T-cell (primary cell): ENCODE results near the gene WWC2. TPM values are rescaled to one million over a fixed set of nuclear protein-coding genes. Genes with fewer than 3 reads are reported as not detected.
A peak's percentile ranks its signal among the peaks of the same experiment; 100 is the strongest.

Source experiments
- ATAC-seq, 4 experiments: fragments of 200-7000 bp in 3 of 4; fragments of 150-1000 bp in 1 of 4; cut with Tn5 transposase; replicated peaks in 1 of 4; 1 replicate in 3 of 4; 2 replicates in 1 of 4; pipeline ENCODE4 v1.10.0; 2021; ENCODE audit warnings: moderate library complexity in 3 of 4, mild to moderate bottlenecking in 2 of 4, moderate number of reproducible peaks in 1 of 4
- CTCF ChIA-PET, 2 donors: fragments of 300-600 bp; sonication (Branson Sonifier 250); formaldehyde crosslinking; loops; one replicate each; lab custom pipeline; 2022; ENCODE audit warnings: antibody characterized with exemption in 2 of 2; lab: Charles Lee
- POLR2A ChIA-PET, 2 donors: fragments of 300-600 bp; sonication (Branson Sonifier 250); formaldehyde crosslinking; loops; one replicate each; lab custom pipeline; 2022; ENCODE audit warnings: antibody characterized with exemption in 2 of 2; lab: Charles Lee
- DNase-seq, 35 experiments: peaks; one replicate each; pipeline versions ENCODE4 v3.0.0 to v3.0.0-alpha.2; 2013 to 2023
- H3K27ac ChIP-seq: one replicate; pipeline ENCODE4 v1.5.1; 2013; ENCODE audit warnings: low read length
- H3K27me3 ChIP-seq, 2 experiments: replicated peaks in 1 of 2; 1 replicate in 1 of 2; 2 replicates in 1 of 2; pipeline versions ENCODE4 v1.6.1 to v1.7.0; 2013; ENCODE audit warnings: low read length in 1 of 2, mixed read lengths in 1 of 2; ENCODE audit not compliant: control insufficient read depth in 2 of 2, insufficient read depth in 2 of 2; ENCODE audit errors: extremely low read depth in 1 of 2
- H3K36me3 ChIP-seq, 2 donors: 1 replicate in 1 of 2; 2 replicates in 1 of 2; pipeline versions ENCODE4 v1.6.1 to v1.7.0; 2013; ENCODE audit warnings: low read length in 1 of 2; ENCODE audit not compliant: control insufficient read depth in 2 of 2, insufficient read depth in 1 of 2; ENCODE audit errors: extremely low read depth in 1 of 2
- H3K4me1 ChIP-seq, 2 experiments: 1 replicate in 1 of 2; 2 replicates in 1 of 2; pipeline versions ENCODE4 v1.6.1 to v1.7.0; 2013; ENCODE audit warnings: low read length in 2 of 2, mixed read lengths in 1 of 2; ENCODE audit not compliant: insufficient read depth in 2 of 2, control insufficient read depth in 1 of 2; ENCODE audit errors: extremely low read depth in 1 of 2
- H3K4me3 ChIP-seq, 2 donors: 1 replicate in 1 of 2; 2 replicates in 1 of 2; pipeline versions ENCODE4 v1.5.1 to v1.7.0; 2013; ENCODE audit warnings: mild to moderate bottlenecking in 2 of 2, low read length in 1 of 2, moderate library complexity in 1 of 2; ENCODE audit not compliant: control insufficient read depth in 1 of 2; ENCODE audit errors: extremely low read depth in 1 of 2
- H3K9me3 ChIP-seq: 2 replicates; pipeline ENCODE4 v1.7.0; 2013
- H3K27ac Mint-ChIP-seq, 2 donors: one replicate each; pipeline ENCODE4 v1.8.0; 2020 to 2021; ENCODE audit warnings: mild to moderate bottlenecking in 2 of 2, mixed read lengths in 2 of 2
- H3K27me3 Mint-ChIP-seq, 2 donors: one replicate each; pipeline ENCODE4 v1.8.0; 2021 to 2022; ENCODE audit warnings: mixed read lengths in 2 of 2
- H3K36me3 Mint-ChIP-seq: one replicate; pipeline ENCODE4 v1.8.0; 2021; ENCODE audit warnings: mixed read lengths
- H3K4me1 Mint-ChIP-seq, 3 donors: one replicate each; pipeline ENCODE4 v1.8.0; 2020 to 2022; ENCODE audit warnings: mixed read lengths in 3 of 3, mild to moderate bottlenecking in 1 of 3
- H3K4me3 Mint-ChIP-seq, 3 donors: one replicate each; pipeline ENCODE4 v1.8.0; 2020 to 2022; ENCODE audit warnings: mild to moderate bottlenecking in 3 of 3, mixed read lengths in 3 of 3, moderate library complexity in 3 of 3
- H3K9me3 Mint-ChIP-seq, 3 donors: one replicate each; pipeline ENCODE4 v1.8.0; 2020 to 2022; ENCODE audit warnings: mixed read lengths in 3 of 3
- WGBS: methylation state at CpG from one replicate; pipeline ENCODE4 v1.1.5; 2013; ENCODE audit warnings: missing lambda C conversion rate; ENCODE audit not compliant: insufficient coverage; 5-methylcytosine and 5-hydroxymethylcytosine counted together
- total RNA-seq, 35 experiments: library from RNA in 6 of 35; stranded (reverse) in 6 of 35; fragments of 120-200 nt in 1 of 35; gene quantifications; one replicate each; pipeline versions ENCODE4 v1.2.1 to v1.2.4 and lab custom pipeline; 2013 to 2026

Gene WWC2
- total RNA-seq, 5 donors from 2014 or later (not counting 1 experiment from before 2014, with no cell fraction given): 5.0 to 9.1 (median 7.3) TPM

GRCh38 chr4:183177001-183177400, 77.9 kb downstream of the WWC2 start:
- Histone ChIP-seq H3K36me3 (no peaks in the 10 kb centered on the region), H3K4me3 (no peak overlapping the region), H3K27ac (no peak overlapping the region), H3K27me3 (peaks cover 0 to 2% of the 10 kb centered on the region in 2 experiments), H3K9me3 (no peaks in the 10 kb centered on the region), H3K4me1 (peaks cover 0 to 3% of the 10 kb centered on the region in 2 experiments)
- Mint-ChIP-seq H3K36me3 (no peaks in the 10 kb centered on the region), H3K4me3 (no peak overlapping the region), H3K27me3 (no peaks in the 10 kb centered on the region), H3K4me1 (peaks cover 10 to 21% (median 12%) of the 10 kb centered on the region in 3 donors), H3K9me3 (no peaks in the 10 kb centered on the region), H3K27ac (no peak overlapping the region)
- DNase-seq (no peak), ATAC-seq (no peak)
- WGBS: 60% methylated on average over 1 of the region's 2 CpGs
- ChIA-PET CTCF (no interaction called here), POLR2A (no interaction called here)

- no peaks in the 10 kb centered on the region for H3K27me3 Mint-ChIP-seq
- Histone ChIP-seq H3K9me3 (no peaks in the 10 kb centered on the region), H3K4me1 (peaks cover 0 to 3% of the 10 kb centered on the region in 2 experiments), H3K4me3 (no peak overlapping the region), H3K27me3 (peaks cover 0 to 2% of the 10 kb centered on the region in 2 experiments), H3K27ac (no peak overlapping the region), H3K36me3 (no peaks in the 10 kb centered on the region)
- DNase-seq: no peak
- no peak for ATAC-seq
- no peak overlapping the region for H3K27ac Mint-ChIP-seq
- H3K36me3 Mint-ChIP-seq: no peaks in the 10 kb centered on the region
- H3K4me3 Mint-ChIP-seq: no peak overlapping the region
- H3K4me1 Mint-ChIP-seq: peaks cover 11 to 21% (median 16%) of the 10 kb centered on the region in 3 donors
- ChIA-PET POLR2A (interaction anchor here (0.5 to 0.7 kb wide), 4 partner anchors 25 to 1273 kb away, joined by 3 to 8 read pairs (median 3); no protein-coding TSS in a partner anchor), CTCF (interaction anchor here (0.6 kb wide), 3 partner anchors 11 to 65 kb away, joined by 4 to 5 read pairs (median 4); no protein-coding TSS in a partner anchor)
- H3K9me3 Mint-ChIP-seq: no peaks in the 10 kb centered on the region
- WGBS: 0% methylated on average over 1 of the region's 3 CpGs
Measured at GRCh38 chr4:183178201-183178600, 79.1 kb downstream of the WWC2 start.

DNA sequence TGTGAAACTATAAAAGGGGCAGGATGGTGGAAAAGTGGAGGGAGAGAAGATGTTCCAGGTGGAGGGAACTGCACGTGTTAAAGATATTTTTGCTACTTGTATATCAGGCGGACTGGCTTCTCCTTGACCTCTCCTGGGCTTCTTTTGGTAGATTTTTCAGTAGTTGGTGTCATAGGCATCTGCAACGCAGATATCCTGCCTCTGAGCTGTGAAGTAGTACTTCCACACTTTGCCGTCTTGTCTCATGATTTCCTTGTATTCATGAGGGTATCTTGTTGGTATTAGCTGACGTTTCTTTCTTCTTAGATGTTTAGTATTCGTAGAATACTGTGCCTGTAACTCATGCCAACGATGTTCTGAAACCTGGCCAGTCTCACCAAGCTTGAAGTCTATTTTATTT, 81.0 kb downstream of the WWC2 start:
- no peaks in the 10 kb centered on the region for H3K36me3 ChIP-seq
- 88% methylated on average over 1 of the region's 7 CpGs for WGBS
- POLR2A ChIA-PET: no interaction called here
- no peak overlapping the region for H3K27ac ChIP-seq
- peaks cover 3% of the 10 kb centered on the region for H3K36me3 Mint-ChIP-seq
- H3K9me3 ChIP-seq: no peaks in the 10 kb centered on the region
- no peaks in the 10 kb centered on the region for H3K27me3 Mint-ChIP-seq
- CTCF ChIA-PET: interaction anchor here in 1 of 2 donors (0.6 to 0.7 kb wide), 2 partner anchors 9 to 100 kb away, joined by 5 to 7 read pairs; no protein-coding TSS in a partner anchor
- peaks cover 21 to 26% (median 21%) of the 10 kb centered on the region in 3 donors for H3K4me1 Mint-ChIP-seq
- no peak overlapping the region for H3K27ac Mint-ChIP-seq
- ATAC-seq: no peak
- peaks cover 0 to 3% of the 10 kb centered on the region in 2 experiments for H3K4me1 ChIP-seq
- H3K27me3 ChIP-seq: peaks cover 0 to 2% of the 10 kb centered on the region in 2 experiments
- DNase-seq: no peak
- no peak overlapping the region for H3K4me3 Mint-ChIP-seq
- peaks cover 0 to 6% (median 2%) of the 10 kb centered on the region in 3 donors for H3K9me3 Mint-ChIP-seq
- H3K4me3 ChIP-seq: no peak overlapping the region

GRCh38 chr4:183180621-183181020, 81.6 kb downstream of the WWC2 start:
- no peaks in the 10 kb centered on the region for H3K36me3 ChIP-seq
- WGBS: no CpG with 5 or more reads among the region's 4 CpGs
- no peak overlapping the region for H3K4me3 Mint-ChIP-seq
- H3K9me3 Mint-ChIP-seq: peaks cover 0 to 6% (median 2%) of the 10 kb centered on the region in 3 donors
- ChIA-PET CTCF (interaction anchor here in 1 of 2 donors (0.6 to 0.7 kb wide), 2 partner anchors 10 to 101 kb away, joined by 5 to 7 read pairs; no protein-coding TSS in a partner anchor), POLR2A (no interaction called here)
- H3K27me3 ChIP-seq: peaks cover 0 to 2% of the 10 kb centered on the region in 2 experiments
- H3K27me3 Mint-ChIP-seq: peaks cover 0 to 3% of the 10 kb centered on the region in 2 donors
- peaks cover 21 to 30% (median 25%) of the 10 kb centered on the region in 3 donors for H3K4me1 Mint-ChIP-seq
- H3K36me3 Mint-ChIP-seq: peaks cover 3% of the 10 kb centered on the region
- no peak overlapping the region for H3K4me3 ChIP-seq
- ATAC-seq: no peak
- no peak for DNase-seq
- no peak overlapping the region for H3K27ac ChIP-seq
- H3K27ac Mint-ChIP-seq: no peak overlapping the region
- H3K9me3 ChIP-seq: no peaks in the 10 kb centered on the region
- peaks cover 0 to 3% of the 10 kb centered on the region in 2 experiments for H3K4me1 ChIP-seq

GRCh38 chr4:183181081-183181480, 82.0 kb downstream of the WWC2 start:
- H3K9me3 Mint-ChIP-seq: peaks cover 0 to 6% (median 2%) of the 10 kb centered on the region in 3 donors

DNA sequence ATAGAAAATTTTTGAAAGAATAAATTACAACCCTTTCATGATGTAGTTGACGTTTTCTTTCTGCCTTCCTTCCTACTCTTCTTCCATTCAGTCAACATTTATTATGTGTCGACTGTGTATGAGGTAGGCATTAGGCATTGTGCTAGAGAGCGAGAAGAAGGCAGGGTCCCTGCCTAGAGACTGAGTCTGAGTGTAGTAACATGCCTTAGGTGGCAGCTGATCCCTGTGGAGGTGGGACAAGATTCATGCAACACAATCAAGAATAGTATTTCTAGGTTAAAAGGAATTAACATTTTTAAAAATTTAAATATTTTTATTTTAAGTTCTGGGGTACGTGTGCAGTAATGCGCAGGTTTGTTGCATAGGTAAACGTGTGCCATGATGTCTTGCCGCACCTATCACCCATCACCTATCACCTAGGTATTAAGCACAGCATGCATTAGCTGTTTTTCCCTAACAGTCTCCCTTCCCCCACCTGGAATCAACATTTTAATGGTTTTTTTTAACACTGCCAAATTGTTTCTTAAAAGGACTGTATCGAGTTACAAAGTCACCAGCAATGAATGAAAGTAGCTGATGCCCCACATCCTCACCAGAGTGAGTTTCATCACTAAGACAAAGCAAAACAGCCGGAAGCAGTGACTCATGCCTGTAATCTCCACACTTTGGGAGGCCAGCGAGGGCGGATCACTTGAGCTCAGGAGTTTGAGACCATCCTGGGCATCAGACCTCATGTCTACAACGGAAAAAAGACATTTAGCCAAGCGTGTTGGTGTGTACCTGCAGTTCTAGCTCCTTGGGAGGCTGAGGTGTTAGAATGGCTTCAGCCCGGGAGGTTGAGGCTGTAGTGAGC, 84.0 kb downstream of the WWC2 start:
- peaks cover 21 to 34% (median 25%) of the 10 kb centered on the region in 3 donors for H3K4me1 Mint-ChIP-seq
- H3K9me3 Mint-ChIP-seq: peaks cover 0 to 6% (median 2%) of the 10 kb centered on the region in 3 donors
- H3K4me3 ChIP-seq: no peak overlapping the region
- ChIA-PET CTCF (no interaction called here), POLR2A (no interaction called here)
- H3K36me3 Mint-ChIP-seq: peaks cover 3% of the 10 kb centered on the region
- H3K27ac Mint-ChIP-seq: no peak overlapping the region
- peaks cover 0 to 3% of the 10 kb centered on the region in 2 experiments for H3K4me1 ChIP-seq
- H3K27me3 ChIP-seq: peaks cover 0 to 4% of the 10 kb centered on the region in 2 experiments
- DNase-seq: peak in 6 of 35 experiments; percentile 0 to 22 (median 8)
- WGBS: 45% methylated on average over 6 of the region's 14 CpGs
- H3K9me3 ChIP-seq: no peaks in the 10 kb centered on the region
- no peak overlapping the region for H3K4me3 Mint-ChIP-seq
- H3K27me3 Mint-ChIP-seq: peaks cover 6 to 12% of the 10 kb centered on the region in 2 donors
- H3K36me3 ChIP-seq: no peaks in the 10 kb centered on the region
- ATAC-seq: peak in 3 of 4 experiments; percentile 38 to 89 (median 50)
- no peak overlapping the region for H3K27ac ChIP-seq

More at GRCh38 chr4:183181081-183181480, 82.0 kb downstream of the WWC2 start:
- Mint-ChIP-seq H3K27ac (no peak overlapping the region), H3K36me3 (peaks cover 3% of the 10 kb centered on the region), H3K4me3 (no peak overlapping the region), H3K4me1 (peaks cover 21 to 31% (median 25%) of the 10 kb centered on the region in 3 donors), H3K27me3 (peaks cover 0 to 3% of the 10 kb centered on the region in 2 donors)
- H3K27ac ChIP-seq: no peak overlapping the region
- CTCF ChIA-PET: no interaction called here
- POLR2A ChIA-PET: interaction anchor here in 1 of 2 donors (0.5 kb wide), 1 partner anchor 10 kb away, joined by 4 read pairs; no protein-coding TSS in a partner anchor
- no peak for ATAC-seq
- peaks cover 0 to 3% of the 10 kb centered on the region in 2 experiments for H3K4me1 ChIP-seq
- H3K36me3 ChIP-seq: no peaks in the 10 kb centered on the region
- no peak for DNase-seq
- peaks cover 0 to 2% of the 10 kb centered on the region in 2 experiments for H3K27me3 ChIP-seq
- WGBS: 100% methylated on average over 1 of the region's 3 CpGs
- H3K4me3 ChIP-seq: no peak overlapping the region
- H3K9me3 ChIP-seq: no peaks in the 10 kb centered on the region
